Measurements from ENCODE around the gene OCA2.

DNA sequence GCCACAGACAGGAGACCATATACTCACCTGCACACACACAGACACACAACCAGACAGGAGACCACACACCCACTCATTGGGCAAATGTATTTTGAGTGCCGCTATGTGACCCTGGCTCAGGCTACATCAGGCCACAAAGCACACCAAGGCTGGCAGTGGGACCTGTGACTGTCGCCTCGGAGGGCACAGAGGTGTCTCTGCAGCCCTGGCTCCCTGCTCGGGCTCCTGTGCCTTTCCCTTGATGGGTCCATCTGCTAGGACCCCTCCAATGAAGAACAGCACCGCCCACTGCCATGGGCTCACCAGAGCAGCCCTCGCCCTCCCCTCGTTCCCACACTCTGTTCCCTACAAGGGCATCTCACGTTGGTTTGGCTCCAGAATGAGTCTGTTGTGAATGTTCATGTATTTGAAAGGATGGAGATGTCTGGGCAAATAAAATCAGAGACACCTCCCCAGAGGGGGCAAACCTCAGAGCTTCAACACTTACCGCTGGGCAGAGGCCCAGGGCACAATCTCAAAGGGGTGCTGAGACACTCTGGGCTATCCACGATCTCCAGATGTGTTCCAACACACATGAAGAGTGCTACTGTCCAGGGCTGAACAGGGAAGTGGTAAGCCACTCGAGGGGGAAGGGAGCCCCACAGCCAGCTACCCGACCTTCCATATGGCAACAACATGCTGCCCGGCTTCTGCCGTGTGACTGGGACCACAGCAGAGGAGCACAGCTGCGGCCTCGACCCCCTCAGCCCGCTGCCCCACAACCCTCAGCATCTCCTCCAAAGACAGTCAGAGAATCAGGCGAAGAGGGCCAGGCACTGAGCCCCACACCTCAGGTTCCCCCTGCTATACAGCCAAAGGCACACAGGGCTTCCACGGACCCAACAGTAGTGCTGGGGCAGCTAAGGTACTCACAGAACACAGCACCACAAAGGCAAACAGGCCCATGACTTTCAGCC, 74.9 kb downstream of the OCA2 start:
- TF ChIP-seq TAF1 (IDR thresholded peaks at IDR 0.05; ENCODE audit: borderline replicate concordance, insufficient read depth, low read length) (no peak), REST (IDR thresholded peaks at IDR 0.05; ENCODE audit: insufficient read depth in 1 of 2, low read depth in 2 of 2, low read length in 2 of 2) (no peak), POLR2AphosphoS5 (IDR thresholded peaks at IDR 0.05; ENCODE audit: low read depth, low read length) (no peak)

Data from PFSK-1 (cell line).